GM23338 (cell line): ENCODE measurements around the gene BEST2.

Experiments
- EZH2 ChIP-seq: fragments of 200-600 bp; sonication (generic); IDR thresholded peaks from one replicate; pipeline ENCODE4 v1.8.0; 2017; ENCODE audit warnings: antibody characterized with exemption, mild to moderate bottlenecking, low read depth; ENCODE audit not compliant: unreplicated experiment
- EZH2phosphoT487 ChIP-seq: fragments of 200-600 bp; sonication (generic); IDR thresholded peaks from one replicate; pipeline ENCODE4 v1.8.1; 2018; ENCODE audit warnings: antibody characterized with exemption; ENCODE audit not compliant: unreplicated experiment
- POLR2AphosphoS5 ChIP-seq: IDR thresholded peaks from 2 replicates; pipeline ENCODE4 v1.6.1; 2016; ENCODE audit warnings: antibody characterized with exemption, low read depth
- ZNF331 ChIP-seq: fragments of 250-450 bp; sonication (Bioruptor Pico); IDR thresholded peaks from 2 replicates; pipeline ENCODE4 v1.5.0; 2020; ENCODE audit warnings: low read depth, mild to moderate bottlenecking, moderate library complexity
- TF ChIP-seq, protein P1 (sequence below), 2 experiments: fragments of 200-600 bp in 1 of 2; sonication (generic) in 1 of 2; conservative IDR thresholded peaks; 2 replicates each; pipeline versions ENCODE4 v1.5.1 to v1.6.1; 2016 to 2017; ENCODE audit warnings: antibody characterized with exemption in 2 of 2, low read depth in 2 of 2, mild to moderate bottlenecking in 2 of 2, moderate library complexity in 1 of 2
- TF ChIP-seq, protein P2 (sequence below): IDR thresholded peaks from one replicate; pipeline ENCODE4 v1.6.1; 2018; ENCODE audit warnings: antibody characterized with exemption; ENCODE audit not compliant: unreplicated experiment

DNA sequence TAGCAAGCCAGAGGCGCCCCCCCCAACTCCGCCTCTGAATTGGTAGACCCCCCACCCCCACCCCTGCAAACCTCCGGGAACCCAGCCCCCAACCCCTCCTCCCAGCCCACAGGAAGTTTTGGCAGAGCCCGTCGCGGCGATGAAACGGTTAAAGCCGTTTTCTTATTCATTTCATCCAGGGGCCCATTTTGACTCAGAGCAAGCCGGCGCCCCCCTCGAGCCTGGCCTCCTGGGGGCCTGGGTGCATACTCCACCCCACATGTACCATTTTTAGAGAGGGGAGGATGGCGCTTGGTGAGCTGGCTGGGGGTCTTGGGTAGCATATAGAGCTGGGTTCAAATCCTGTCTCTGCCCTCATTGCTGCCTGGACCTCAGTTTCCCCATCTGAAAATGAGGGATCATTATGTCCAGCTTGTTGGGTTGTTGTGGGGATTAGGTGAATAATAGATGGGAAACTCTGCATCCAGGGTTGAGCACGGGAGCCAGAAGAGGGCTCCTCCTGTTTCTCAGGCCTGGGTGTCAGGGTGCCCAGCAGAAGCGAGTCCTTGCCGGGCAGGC, 31.8 kb downstream of the BEST2 start:
- TF ChIP-seq, protein P1, sequence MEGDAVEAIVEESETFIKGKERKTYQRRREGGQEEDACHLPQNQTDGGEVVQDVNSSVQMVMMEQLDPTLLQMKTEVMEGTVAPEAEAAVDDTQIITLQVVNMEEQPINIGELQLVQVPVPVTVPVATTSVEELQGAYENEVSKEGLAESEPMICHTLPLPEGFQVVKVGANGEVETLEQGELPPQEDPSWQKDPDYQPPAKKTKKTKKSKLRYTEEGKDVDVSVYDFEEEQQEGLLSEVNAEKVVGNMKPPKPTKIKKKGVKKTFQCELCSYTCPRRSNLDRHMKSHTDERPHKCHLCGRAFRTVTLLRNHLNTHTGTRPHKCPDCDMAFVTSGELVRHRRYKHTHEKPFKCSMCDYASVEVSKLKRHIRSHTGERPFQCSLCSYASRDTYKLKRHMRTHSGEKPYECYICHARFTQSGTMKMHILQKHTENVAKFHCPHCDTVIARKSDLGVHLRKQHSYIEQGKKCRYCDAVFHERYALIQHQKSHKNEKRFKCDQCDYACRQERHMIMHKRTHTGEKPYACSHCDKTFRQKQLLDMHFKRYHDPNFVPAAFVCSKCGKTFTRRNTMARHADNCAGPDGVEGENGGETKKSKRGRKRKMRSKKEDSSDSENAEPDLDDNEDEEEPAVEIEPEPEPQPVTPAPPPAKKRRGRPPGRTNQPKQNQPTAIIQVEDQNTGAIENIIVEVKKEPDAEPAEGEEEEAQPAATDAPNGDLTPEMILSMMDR (conservative IDR thresholded peaks at IDR 0.05; ENCODE audit: low read depth in 2 of 2), result no peak
- TF ChIP-seq ZNF331 (CRISPR knock-in tag) (no peak), POLR2AphosphoS5 (no peak), EZH2 (no peak), EZH2phosphoT487 (no peak)
- TF ChIP-seq, protein P2, sequence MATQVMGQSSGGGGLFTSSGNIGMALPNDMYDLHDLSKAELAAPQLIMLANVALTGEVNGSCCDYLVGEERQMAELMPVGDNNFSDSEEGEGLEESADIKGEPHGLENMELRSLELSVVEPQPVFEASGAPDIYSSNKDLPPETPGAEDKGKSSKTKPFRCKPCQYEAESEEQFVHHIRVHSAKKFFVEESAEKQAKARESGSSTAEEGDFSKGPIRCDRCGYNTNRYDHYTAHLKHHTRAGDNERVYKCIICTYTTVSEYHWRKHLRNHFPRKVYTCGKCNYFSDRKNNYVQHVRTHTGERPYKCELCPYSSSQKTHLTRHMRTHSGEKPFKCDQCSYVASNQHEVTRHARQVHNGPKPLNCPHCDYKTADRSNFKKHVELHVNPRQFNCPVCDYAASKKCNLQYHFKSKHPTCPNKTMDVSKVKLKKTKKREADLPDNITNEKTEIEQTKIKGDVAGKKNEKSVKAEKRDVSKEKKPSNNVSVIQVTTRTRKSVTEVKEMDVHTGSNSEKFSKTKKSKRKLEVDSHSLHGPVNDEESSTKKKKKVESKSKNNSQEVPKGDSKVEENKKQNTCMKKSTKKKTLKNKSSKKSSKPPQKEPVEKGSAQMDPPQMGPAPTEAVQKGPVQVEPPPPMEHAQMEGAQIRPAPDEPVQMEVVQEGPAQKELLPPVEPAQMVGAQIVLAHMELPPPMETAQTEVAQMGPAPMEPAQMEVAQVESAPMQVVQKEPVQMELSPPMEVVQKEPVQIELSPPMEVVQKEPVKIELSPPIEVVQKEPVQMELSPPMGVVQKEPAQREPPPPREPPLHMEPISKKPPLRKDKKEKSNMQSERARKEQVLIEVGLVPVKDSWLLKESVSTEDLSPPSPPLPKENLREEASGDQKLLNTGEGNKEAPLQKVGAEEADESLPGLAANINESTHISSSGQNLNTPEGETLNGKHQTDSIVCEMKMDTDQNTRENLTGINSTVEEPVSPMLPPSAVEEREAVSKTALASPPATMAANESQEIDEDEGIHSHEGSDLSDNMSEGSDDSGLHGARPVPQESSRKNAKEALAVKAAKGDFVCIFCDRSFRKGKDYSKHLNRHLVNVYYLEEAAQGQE, result no peak
